Panc1 (cell line): ENCODE measurements around the gene ACIN1.

ENCODE experiments used
- CTCF ChIP-seq: fragments of 450-650 bp; IDR thresholded peaks from 2 replicates; pipeline ENCODE4 v1.5.1; 2017; ENCODE audit warnings: mild to moderate bottlenecking
- POLR2AphosphoS5 ChIP-seq: IDR thresholded peaks from 2 replicates; pipeline ENCODE4 v1.6.1; 2012; ENCODE audit warnings: mild to moderate bottlenecking, low read depth, low read length, moderate library complexity
- REST ChIP-seq, 2 experiments: IDR thresholded peaks; 2 replicates each; pipeline ENCODE4 v1.6.1; 2011 to 2012; ENCODE audit warnings: low read depth in 2 of 2, control low read depth in 1 of 2, low read length in 1 of 2, mild to moderate bottlenecking in 1 of 2, moderate library complexity in 1 of 2; ENCODE audit not compliant: insufficient read depth in 1 of 2
- SIN3A ChIP-seq: IDR thresholded peaks from 2 replicates; pipeline ENCODE4 v1.6.1; 2012; ENCODE audit warnings: low read depth, mild to moderate bottlenecking, low read length, moderate library complexity, borderline replicate concordance; ENCODE audit not compliant: insufficient read depth
- TCF7L2 ChIP-seq: IDR thresholded peaks from 2 replicates; pipeline ENCODE4 v1.6.1; 2011; ENCODE audit warnings: mild to moderate bottlenecking, low read depth, low read length, inconsistent platforms

GRCh38 chr14:23106747-23107045 lies 11.8 kb upstream of the ACIN1 start:
- no peak for TF ChIP-seq REST (IDR thresholded peaks at IDR 0.05; ENCODE audit: insufficient read depth in 1 of 2, low read depth in 2 of 2, low read length in 1 of 2)
- no peak for TF ChIP-seq CTCF
- no peak for TF ChIP-seq POLR2AphosphoS5
- TF ChIP-seq SIN3A = no peak
- no peak for TF ChIP-seq TCF7L2
